GM21447 (cell line): ENCODE measurements around the gene CCDC34.

Experiments
- ATAC-seq: cut with Tn5 transposase; IDR thresholded peaks from one replicate; pipeline ENCODE4 v1.9.1; 2021; ENCODE audit not compliant: unreplicated experiment

Gene CCDC34

GRCh38 chr11:27362749-27363575, at the start of gene CCDC34:
TSS of gene CCDC34 (minus strand) at chr11:27363215. CDS start at chr11:27363194, 21 bp downstream.
- ATAC-seq, result peak; percentile 97

GRCh38 chr11:27412192-27412691, 49.2 kb upstream of the CCDC34 start:
- ATAC-seq, result no peak

- no peak for ATAC-seq
Observed at GRCh38 chr11:27411328-27411727, 48.3 kb upstream of the CCDC34 start.

GRCh38 chr11:27410272-27410671, 47.3 kb upstream of the CCDC34 start:
- no peak for ATAC-seq

GRCh38 chr11:27409742-27410141, 46.7 kb upstream of the CCDC34 start:
- ATAC-seq, result no peak

GRCh38 chr11:27409049-27409448, 46.0 kb upstream of the CCDC34 start:
- no peak for ATAC-seq

- no peak for ATAC-seq
Observed at GRCh38 chr11:27408246-27408800, 45.3 kb upstream of the CCDC34 start.

GRCh38 chr11:27406498-27407354, 43.7 kb upstream of the CCDC34 start:
- ATAC-seq, result no peak

GRCh38 chr11:27405134-27405533, 42.1 kb upstream of the CCDC34 start:
- no peak for ATAC-seq

GRCh38 chr11:27404427-27404826, 41.4 kb upstream of the CCDC34 start:
- ATAC-seq, result no peak

- no peak for ATAC-seq
Observed at GRCh38 chr11:27403195-27403594, 40.2 kb upstream of the CCDC34 start.

- no peak for ATAC-seq
Observed at GRCh38 chr11:27402450-27402849, 39.4 kb upstream of the CCDC34 start.

- ATAC-seq, result no peak
Observed at GRCh38 chr11:27401833-27402316, 38.9 kb upstream of the CCDC34 start.

GRCh38 chr11:27401280-27401832, 38.3 kb upstream of the CCDC34 start:
- ATAC-seq, result no peak

- no peak for ATAC-seq
Observed at GRCh38 chr11:27398400-27398770, 35.4 kb upstream of the CCDC34 start.

- ATAC-seq, result no peak
Observed at GRCh38 chr11:27397624-27398399, 34.8 kb upstream of the CCDC34 start.

- no peak for ATAC-seq
Observed at GRCh38 chr11:27396259-27396839, 33.3 kb upstream of the CCDC34 start.

GRCh38 chr11:27395556-27396258, 32.7 kb upstream of the CCDC34 start:
- no peak for ATAC-seq

- ATAC-seq, result no peak
Observed at GRCh38 chr11:27394781-27395228, 31.8 kb upstream of the CCDC34 start.
